H54 (cell line): ENCODE results near the gene ULK4.
"Not testable (repeated sequence)": the region's sequence is repeated elsewhere in the genome, so short reads cannot be mapped to it uniquely, and the experiment has no call there.

ENCODE experiments used
- DNase-seq: peaks from one replicate; pipeline ENCODE4 v3.0.0; 2011; ENCODE audit warnings: low spot score, mixed read lengths; ENCODE audit not compliant: insufficient read length
- FAIRE-seq: peaks from 3 replicates; lab custom pipeline; 2011; peaks lifted over from hg19 to GRCh38; lab: Jason Lieb, UNC
- POLR2A ChIP-seq: IDR thresholded peaks from 2 replicates; pipeline ENCODE4 v1.6.1; 2011; ENCODE audit warnings: low read depth, mild to moderate bottlenecking, low read length

Gene ULK4

GRCh38 chr3:41286305-41286704 lies 675.6 kb downstream of the ULK4 start:
- TF ChIP-seq POLR2A, result no peak
- FAIRE-seq, result no peak
- no peak for DNase-seq

GRCh38 chr3:41284934-41285333 lies 677.0 kb downstream of the ULK4 start:
- not testable (repeated sequence) for FAIRE-seq, DNase-seq

DNA sequence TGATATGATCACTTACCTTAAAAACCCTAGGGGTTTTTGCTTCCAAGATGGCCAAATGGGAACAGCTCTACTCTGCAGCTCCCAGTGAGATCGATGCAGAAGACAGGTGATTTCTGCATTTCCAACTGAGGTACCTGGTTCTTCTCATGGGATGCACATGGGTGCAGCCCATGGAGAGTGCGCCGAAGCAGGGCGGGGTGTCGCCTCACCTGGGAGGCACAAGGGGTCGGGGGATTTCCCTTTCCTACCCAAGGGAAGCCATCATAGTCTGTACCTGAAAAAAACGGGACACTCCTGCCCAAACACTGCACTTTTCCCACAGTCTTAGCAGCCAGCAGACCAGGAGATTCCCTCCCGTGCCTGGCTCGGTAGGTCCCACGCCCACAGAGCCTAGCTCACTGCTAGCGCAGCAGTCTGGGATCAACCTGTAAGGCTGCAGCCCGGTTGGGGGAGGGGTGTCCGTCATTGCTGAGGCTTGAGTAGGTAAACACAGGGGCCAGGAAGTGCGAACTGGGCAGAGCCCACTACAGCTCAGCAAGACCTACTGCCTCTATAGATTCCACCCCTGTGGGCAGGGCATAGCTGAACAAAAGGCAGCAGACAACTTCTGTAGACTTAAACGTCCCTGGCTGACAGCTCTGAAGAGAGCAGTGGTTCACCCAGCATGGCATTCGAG lies 684.0 kb downstream of the ULK4 start:
- no peak for TF ChIP-seq POLR2A
- no peak for DNase-seq
- no peak for FAIRE-seq

DNA sequence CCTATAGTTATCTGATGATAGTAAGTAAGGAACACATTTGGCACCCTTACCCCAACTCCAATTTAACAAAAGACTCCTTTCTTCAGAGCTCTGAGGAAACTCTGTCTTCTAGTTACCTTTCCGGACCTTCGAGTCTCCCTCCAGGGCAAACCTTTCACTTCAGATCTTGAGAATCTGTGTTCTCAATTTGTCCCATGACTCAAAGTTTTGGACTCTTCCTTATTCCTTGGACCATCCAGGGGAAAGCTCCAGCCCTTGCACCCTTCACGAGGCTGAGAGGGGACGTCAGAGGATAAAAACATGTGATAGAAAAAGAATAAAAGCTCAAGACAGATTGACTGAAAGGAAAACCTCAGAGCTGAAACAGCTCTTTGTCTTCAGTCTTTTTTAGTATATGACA lies 685.7 kb downstream of the ULK4 start:
- no peak for DNase-seq
- no peak for TF ChIP-seq POLR2A
- no peak for FAIRE-seq

GRCh38 chr3:41274944-41275668 lies 686.8 kb downstream of the ULK4 start:
- no peak for TF ChIP-seq POLR2A
- FAIRE-seq (no peak), DNase-seq (no peak)

DNA sequence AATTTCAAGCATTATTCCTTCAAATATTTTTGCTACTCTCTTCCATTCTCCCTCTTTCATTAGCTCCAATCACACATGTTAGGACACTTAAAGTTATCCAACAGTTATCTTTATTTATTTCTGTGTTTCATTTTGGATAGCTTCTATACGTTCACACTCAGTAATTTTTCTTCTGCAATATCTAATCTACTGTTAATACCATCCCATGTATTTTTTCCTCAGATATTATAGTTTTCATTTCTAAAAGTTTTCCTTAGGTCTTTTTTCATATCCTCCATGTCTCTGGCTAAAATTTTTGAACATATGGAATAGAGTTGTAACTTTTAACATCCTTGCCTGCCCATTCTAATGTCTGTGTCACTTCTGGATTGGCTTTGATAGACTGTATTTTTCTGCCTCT lies 689.2 kb downstream of the ULK4 start:
- DNase-seq (no peak), FAIRE-seq (no peak)
- no peak for TF ChIP-seq POLR2A

- DNase-seq (peak; percentile 70), FAIRE-seq (peak; percentile 99)
- no peak for TF ChIP-seq POLR2A
Measured at GRCh38 chr3:41267975-41268640, 693.8 kb downstream of the ULK4 start.

DNA sequence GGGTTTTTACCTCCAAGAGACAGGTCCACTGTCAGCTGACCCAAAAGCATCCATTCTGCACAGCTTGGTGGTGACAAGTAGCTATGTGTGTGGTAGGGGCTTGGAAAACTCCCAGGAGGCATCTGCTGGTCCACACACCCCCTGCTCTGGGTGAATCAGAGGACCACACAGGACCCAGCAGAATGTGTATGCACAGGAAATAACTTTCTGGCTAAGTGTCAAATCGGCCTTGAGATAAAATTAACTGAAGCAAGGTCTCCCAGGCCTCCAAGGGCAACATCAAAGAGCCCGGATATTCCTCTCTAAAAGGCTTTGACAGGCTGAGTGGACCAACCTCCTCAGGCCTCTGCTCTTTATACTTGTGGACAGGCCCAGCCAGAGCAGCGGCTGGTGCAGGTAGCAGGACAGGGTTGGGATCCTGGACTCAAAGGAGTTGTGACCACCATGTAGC lies 696.1 kb downstream of the ULK4 start:
- no peak for DNase-seq
- TF ChIP-seq POLR2A, result no peak
- no peak for FAIRE-seq

DNA sequence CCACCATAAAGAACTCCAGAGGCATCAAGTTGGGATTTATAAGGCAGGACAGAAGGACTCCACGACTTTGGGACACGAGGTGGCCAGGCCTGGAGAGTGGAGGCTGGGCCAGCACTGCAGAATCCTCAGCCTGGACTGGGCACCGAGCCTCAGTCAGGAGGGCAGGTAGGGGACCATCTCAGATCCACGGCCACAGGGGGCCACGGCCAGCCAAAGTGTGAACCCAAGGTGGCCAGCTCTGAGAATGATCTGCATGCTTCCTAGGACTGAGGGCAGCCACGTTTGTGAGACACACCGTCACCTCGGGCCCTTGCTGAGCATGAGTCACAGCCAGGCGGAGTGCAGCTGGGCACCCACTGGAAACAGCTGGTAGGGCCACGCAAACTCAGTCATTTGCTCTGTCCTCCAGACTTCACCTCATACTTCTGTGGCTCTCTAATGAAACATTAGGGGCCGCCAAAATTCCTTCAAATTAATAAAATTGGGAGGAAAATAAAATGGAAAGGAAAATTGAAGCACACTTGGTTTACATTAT lies 696.8 kb downstream of the ULK4 start:
- no peak for TF ChIP-seq POLR2A
- DNase-seq (peak; percentile 72), FAIRE-seq (peak; percentile 60)

DNA sequence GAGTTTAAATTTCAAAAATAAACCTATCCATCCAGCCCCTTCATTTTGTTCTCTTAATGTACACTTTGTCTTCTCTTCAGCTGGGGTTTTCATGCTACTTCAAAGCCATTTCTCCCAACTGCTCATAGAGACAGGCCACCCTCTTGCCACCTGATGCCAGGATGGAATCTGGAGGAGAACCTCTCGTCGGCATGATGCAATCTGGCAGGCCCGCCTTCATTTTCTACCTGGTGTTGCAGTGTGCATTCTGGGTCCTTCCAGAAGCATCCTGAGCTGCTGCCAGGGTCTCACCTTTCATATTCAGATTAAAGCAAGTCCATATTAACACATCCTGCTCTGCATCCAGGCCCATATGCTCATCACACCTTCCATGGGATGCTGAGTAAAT lies 701.8 kb downstream of the ULK4 start:
- FAIRE-seq (no peak), DNase-seq (no peak)
- no peak for TF ChIP-seq POLR2A

DNA sequence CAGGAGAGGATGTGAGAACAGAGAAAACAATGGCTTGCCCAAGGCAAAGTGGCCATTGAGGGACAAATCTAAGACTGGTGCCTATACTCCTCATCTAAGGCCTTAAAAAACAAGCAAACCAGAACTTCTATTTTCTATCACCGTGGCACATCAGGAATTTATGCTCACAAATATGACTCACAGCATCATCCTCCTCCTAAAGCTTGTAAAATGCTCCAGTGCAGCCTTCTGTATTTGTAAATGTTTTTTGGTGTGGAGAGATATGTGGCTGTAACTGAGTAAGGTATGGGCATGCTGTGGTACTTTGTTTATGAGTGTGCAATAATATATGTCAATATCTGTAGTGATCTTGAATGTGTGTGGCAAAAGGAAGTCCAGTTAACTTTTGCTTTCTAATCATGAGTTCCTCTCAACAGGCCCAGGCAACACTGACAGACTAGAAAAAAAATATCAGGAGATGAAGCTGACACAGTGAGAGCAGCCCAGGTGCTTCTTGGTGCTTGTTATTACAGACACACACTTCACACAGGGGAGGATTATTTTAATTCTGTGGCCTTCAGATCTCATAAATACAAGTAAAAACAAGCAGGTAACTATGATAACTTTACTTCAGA lies 702.3 kb downstream of the ULK4 start:
- TF ChIP-seq POLR2A, result no peak
- no peak for DNase-seq
- FAIRE-seq, result no peak

DNA sequence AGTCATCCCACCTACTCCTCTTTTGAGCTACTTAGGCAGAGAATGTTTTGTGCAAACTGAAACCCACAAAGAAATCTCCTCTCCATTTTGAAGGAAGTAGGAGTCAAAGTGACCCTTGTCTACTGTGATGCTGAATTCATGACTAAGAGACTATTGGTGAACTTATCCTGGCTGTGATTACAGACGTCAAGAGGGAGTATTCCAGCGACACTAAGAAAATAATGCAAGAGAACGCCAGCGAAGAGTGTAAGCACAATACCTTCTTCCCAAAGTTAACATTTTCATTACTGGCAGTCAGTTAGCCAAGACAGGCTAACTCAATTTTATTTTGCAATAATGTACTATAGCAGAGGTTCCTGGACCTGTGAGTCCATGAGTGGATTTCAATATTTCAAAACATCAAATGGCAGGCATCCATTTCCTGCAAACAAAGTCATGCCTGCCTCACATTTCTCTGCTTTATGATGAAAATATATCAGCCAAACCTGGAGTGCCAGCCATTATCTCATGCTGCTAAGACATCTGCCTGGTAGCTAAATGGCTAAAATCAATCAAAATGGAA lies 703.6 kb downstream of the ULK4 start:
- no peak for TF ChIP-seq POLR2A
- FAIRE-seq, result no peak
- no peak for DNase-seq

DNA sequence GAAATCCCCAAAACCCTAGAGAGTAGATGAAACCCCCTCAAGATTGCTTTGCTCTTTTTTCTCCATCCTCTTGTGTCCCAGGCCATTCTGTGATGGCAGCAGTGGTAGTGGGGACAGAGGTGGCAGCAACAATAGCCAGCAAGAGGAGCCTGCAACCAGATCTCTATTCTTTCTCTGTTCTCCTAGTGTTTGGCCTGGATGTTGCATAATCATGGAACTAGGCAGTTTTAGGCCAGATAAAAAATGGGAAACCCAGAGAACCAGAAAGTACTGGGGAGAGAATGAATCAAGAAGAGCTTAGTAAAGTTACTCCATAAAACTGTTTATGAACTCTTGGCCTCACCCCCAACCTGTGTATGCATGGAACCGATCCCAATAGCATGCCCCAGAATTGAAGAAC lies 710.3 kb downstream of the ULK4 start:
- TF ChIP-seq POLR2A, result no peak
- DNase-seq (no peak), FAIRE-seq (no peak)
